WTC11 (cell line): ENCODE measurements around the gene RNF126. TPM values are rescaled to one million over a fixed set of nuclear protein-coding genes. Genes with fewer than 3 reads are reported as not detected.

Source experiments
- ATAC-seq: fragments of 200-7000 bp; cut with Tn5 transposase; 2 replicates; pipeline ENCODE4 v1.10.0; 2021; ENCODE audit warnings: mild to moderate bottlenecking, moderate library complexity
- CTCF ChIA-PET: fragments of 300-600 bp; sonication (Branson Sonifier 250); formaldehyde crosslinking; loops from one replicate; lab custom pipeline; 2021; ENCODE audit warnings: antibody characterized with exemption; lab: Charles Lee
- POLR2A ChIA-PET: fragments of 350-600 bp; sonication (Branson Sonifier 250); formaldehyde crosslinking; loops from one replicate; lab custom pipeline; 2021; ENCODE audit warnings: antibody characterized with exemption; lab: Charles Lee
- DNase-seq: peaks from one replicate; pipeline ENCODE4 v3.0.0; 2021; ENCODE audit warnings: low spot score
- H3K27ac Mint-ChIP-seq: 2 replicates; pipeline ENCODE4 v1.8.0; 2021; ENCODE audit warnings: mixed read lengths
- H3K27me3 Mint-ChIP-seq: 2 replicates; pipeline ENCODE4 v1.8.0; 2021; ENCODE audit warnings: low read depth, mild to moderate bottlenecking, moderate library complexity, mixed read lengths
- H3K36me3 Mint-ChIP-seq: 2 replicates; pipeline ENCODE4 v1.8.0; 2021; ENCODE audit warnings: mixed read lengths
- H3K4me1 Mint-ChIP-seq: 2 replicates; pipeline ENCODE4 v1.8.0; 2022; ENCODE audit warnings: mixed read lengths
- H3K4me3 Mint-ChIP-seq: 2 replicates; pipeline ENCODE4 v1.8.0; 2021; ENCODE audit warnings: mild to moderate bottlenecking, moderate library complexity, mixed read lengths
- H3K9me3 Mint-ChIP-seq: 2 replicates; pipeline ENCODE4 v1.8.0; 2021; ENCODE audit warnings: mixed read lengths
- CBFB ChIP-seq: sonication (generic); formaldehyde crosslinking; IDR thresholded peaks from 2 replicates; pipeline ENCODE4 v1.8.1; 2022; ENCODE audit warnings: mild to moderate bottlenecking, low read depth, missing genetic modification reagents
- ESRRA ChIP-seq: sonication (generic); formaldehyde crosslinking; IDR thresholded peaks from 2 replicates; pipeline ENCODE4 v1.8.1; 2022; ENCODE audit warnings: mild to moderate bottlenecking, missing genetic modification reagents, borderline replicate concordance
- FOXK1 ChIP-seq: sonication (generic); formaldehyde crosslinking; IDR thresholded peaks from 2 replicates; pipeline ENCODE4 v1.8.0; 2022; ENCODE audit warnings: mild to moderate bottlenecking, moderate library complexity, missing genetic modification reagents
- GRHL2 ChIP-seq: fragments of 250-450 bp; sonication (Bioruptor Pico); IDR thresholded peaks from 2 replicates; pipeline ENCODE4 v1.8.0; 2022; ENCODE audit warnings: mild to moderate bottlenecking, moderate library complexity; ENCODE audit not compliant: insufficient replicate concordance, severe bottlenecking
- IRF2 ChIP-seq: sonication (generic); formaldehyde crosslinking; IDR thresholded peaks from 2 replicates; pipeline ENCODE4 v1.8.0; 2022; ENCODE audit warnings: low read depth, missing genetic modification reagents, borderline replicate concordance
- JUN ChIP-seq: sonication (generic); formaldehyde crosslinking; IDR thresholded peaks from 2 replicates; pipeline ENCODE4 v1.8.0; 2023; ENCODE audit warnings: mild to moderate bottlenecking, missing genetic modification reagents
- MLX ChIP-seq: sonication (generic); formaldehyde crosslinking; IDR thresholded peaks from 2 replicates; pipeline ENCODE4 v1.8.1; 2023; ENCODE audit warnings: mild to moderate bottlenecking, missing genetic modification reagents, moderate library complexity
- NFE2L1 ChIP-seq: sonication (generic); formaldehyde crosslinking; IDR thresholded peaks from 2 replicates; pipeline ENCODE4 v1.8.1; 2023; ENCODE audit warnings: missing genetic modification reagents
- NFYB ChIP-seq: sonication (generic); formaldehyde crosslinking; conservative IDR thresholded peaks from 2 replicates; pipeline ENCODE4 v1.8.0; 2022; ENCODE audit warnings: low read depth, missing genetic modification reagents
- NR1H2 ChIP-seq: sonication (generic); formaldehyde crosslinking; IDR thresholded peaks from 2 replicates; pipeline ENCODE4 v1.9.0; 2021; ENCODE audit warnings: mild to moderate bottlenecking, moderate library complexity, missing genetic modification reagents
- NR2C2 ChIP-seq: sonication (generic); formaldehyde crosslinking; IDR thresholded peaks from 2 replicates; pipeline ENCODE4 v1.8.0; 2022; ENCODE audit warnings: mild to moderate bottlenecking, missing genetic modification reagents
- PRRX2 ChIP-seq: fragments of 250-450 bp; sonication (Bioruptor Pico); IDR thresholded peaks from 2 replicates; pipeline ENCODE4 v1.8.0; 2021; ENCODE audit warnings: mild to moderate bottlenecking
- SMAD4 ChIP-seq: sonication (generic); formaldehyde crosslinking; IDR thresholded peaks from 2 replicates; pipeline ENCODE4 v1.8.0; 2022; ENCODE audit warnings: mild to moderate bottlenecking, missing genetic modification reagents
- TCF7 ChIP-seq: sonication (generic); formaldehyde crosslinking; IDR thresholded peaks from 2 replicates; pipeline ENCODE4 v1.8.0; 2022; ENCODE audit warnings: mild to moderate bottlenecking, low read depth, missing genetic modification reagents, moderate library complexity
- TP53 ChIP-seq: sonication (generic); formaldehyde crosslinking; IDR thresholded peaks from 2 replicates; pipeline ENCODE4 v1.8.1; 2023; ENCODE audit warnings: mild to moderate bottlenecking, missing genetic modification reagents
- USF2 ChIP-seq: sonication (generic); formaldehyde crosslinking; IDR thresholded peaks from 2 replicates; pipeline ENCODE4 v1.8.1; 2023; ENCODE audit warnings: mild to moderate bottlenecking, missing genetic modification reagents, moderate library complexity
- ZNF138 ChIP-seq: sonication (generic); formaldehyde crosslinking; conservative IDR thresholded peaks from 2 replicates; pipeline ENCODE4 v1.8.1; 2022; ENCODE audit warnings: mild to moderate bottlenecking, moderate library complexity, missing genetic modification reagents
- ZNF232 ChIP-seq: sonication (generic); formaldehyde crosslinking; IDR thresholded peaks from 2 replicates; pipeline ENCODE4 v1.8.0; 2022; ENCODE audit warnings: mild to moderate bottlenecking, missing genetic modification reagents
- ZNF281 ChIP-seq: sonication (generic); formaldehyde crosslinking; IDR thresholded peaks from 2 replicates; pipeline ENCODE4 v1.8.0; 2023; ENCODE audit warnings: mild to moderate bottlenecking, missing genetic modification reagents
- ZNF512 ChIP-seq: sonication (generic); formaldehyde crosslinking; IDR thresholded peaks from 2 replicates; pipeline ENCODE4 v1.8.1; 2022; ENCODE audit warnings: missing genetic modification reagents, borderline replicate concordance
- total RNA-seq: library from RNA; stranded (reverse); gene quantifications from 3 replicates; pipeline ENCODE4 v1.2.3, GENCODE V29; 2021
- TF ChIP-seq, protein P1 (sequence below): fragments of 250-450 bp; sonication (Bioruptor Pico); conservative IDR thresholded peaks from 2 replicates; pipeline ENCODE4 v1.9.0; 2021; ENCODE audit warnings: mild to moderate bottlenecking
- TF ChIP-seq, protein P2 (sequence below): sonication (generic); formaldehyde crosslinking; IDR thresholded peaks from 2 replicates; pipeline ENCODE4 v1.8.0; 2022; ENCODE audit warnings: mild to moderate bottlenecking, missing genetic modification reagents
- TF ChIP-seq, protein P3 (sequence below): sonication (generic); formaldehyde crosslinking; IDR thresholded peaks from 2 replicates; pipeline ENCODE4 v1.8.1; 2023; ENCODE audit warnings: mild to moderate bottlenecking, missing genetic modification reagents
- TF ChIP-seq, protein P4 (sequence below): fragments of 250-450 bp; sonication (Bioruptor Pico); IDR thresholded peaks from 2 replicates; pipeline ENCODE4 v1.9.0; 2021; ENCODE audit warnings: moderate library complexity, mild to moderate bottlenecking, inconsistent platforms, borderline replicate concordance

RNF126 gene
- total RNA-seq, 1 experiment from 2014 or later, result 84.4 TPM

- ChIA-PET CTCF (no interaction called here), POLR2A (no interaction called here)
- ATAC-seq (peak; percentile 21; the same call in 1 of the 2 replicates), DNase-seq (no peak)
- H3K9me3 Mint-ChIP-seq, result no peaks in the 10 kb centered on the region
- no peaks in the 10 kb centered on the region for H3K27me3 Mint-ChIP-seq
- no peak overlapping the region for H3K4me3 Mint-ChIP-seq
- TF ChIP-seq ESRRA, result no peak
- TF ChIP-seq NFYB (CRISPR knock-in tag), result no peak
- no peak for TF ChIP-seq USF2 (CRISPR knock-in tag)
- no peak for TF ChIP-seq GRHL2 (CRISPR knock-in tag)
- TF ChIP-seq IRF2 (CRISPR knock-in tag), result no peak
- TF ChIP-seq, protein P1, sequence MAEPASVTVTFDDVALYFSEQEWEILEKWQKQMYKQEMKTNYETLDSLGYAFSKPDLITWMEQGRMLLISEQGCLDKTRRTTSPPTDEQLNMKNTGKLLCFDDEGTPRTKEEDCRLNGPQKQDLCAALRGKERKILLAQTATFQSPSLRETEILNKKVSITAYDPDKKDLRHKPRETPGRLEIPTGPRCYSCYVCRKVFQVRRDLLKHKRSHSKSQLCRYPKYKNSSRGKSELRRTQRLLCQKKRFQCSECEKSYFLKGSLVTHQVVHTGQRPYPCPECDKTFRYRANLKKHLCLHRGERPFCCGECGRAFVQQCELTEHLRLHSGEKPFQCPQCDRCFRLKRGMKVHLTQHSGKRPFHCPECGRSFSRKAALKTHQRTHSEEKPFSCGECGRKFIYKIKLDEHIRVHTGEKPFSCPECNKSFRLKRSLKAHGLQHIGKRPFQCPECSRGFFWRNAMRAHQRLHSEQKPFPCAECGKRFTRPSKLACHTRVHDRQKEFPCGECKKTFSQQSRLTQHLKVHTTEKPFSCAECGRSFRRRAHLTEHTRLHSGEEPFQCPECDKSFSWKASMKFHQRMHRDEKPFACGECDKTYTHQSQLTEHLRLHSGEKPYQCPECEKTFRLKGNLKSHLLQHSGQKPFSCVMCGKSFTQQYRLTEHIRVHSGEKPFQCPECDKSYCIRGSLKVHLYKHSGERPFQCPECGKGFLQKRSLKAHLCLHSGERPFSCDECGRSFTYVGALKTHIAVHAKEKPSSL (CRISPR knock-in tag), result no peak
- no peak for TF ChIP-seq TCF7 (CRISPR knock-in tag)
- TF ChIP-seq, protein P2, sequence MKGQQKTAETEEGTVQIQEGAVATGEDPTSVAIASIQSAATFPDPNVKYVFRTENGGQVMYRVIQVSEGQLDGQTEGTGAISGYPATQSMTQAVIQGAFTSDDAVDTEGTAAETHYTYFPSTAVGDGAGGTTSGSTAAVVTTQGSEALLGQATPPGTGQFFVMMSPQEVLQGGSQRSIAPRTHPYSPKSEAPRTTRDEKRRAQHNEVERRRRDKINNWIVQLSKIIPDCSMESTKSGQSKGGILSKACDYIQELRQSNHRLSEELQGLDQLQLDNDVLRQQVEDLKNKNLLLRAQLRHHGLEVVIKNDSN, result no peak
- no peak for TF ChIP-seq NR1H2
- TF ChIP-seq ZNF232 (CRISPR knock-in tag), result no peak
- TF ChIP-seq, protein P3, sequence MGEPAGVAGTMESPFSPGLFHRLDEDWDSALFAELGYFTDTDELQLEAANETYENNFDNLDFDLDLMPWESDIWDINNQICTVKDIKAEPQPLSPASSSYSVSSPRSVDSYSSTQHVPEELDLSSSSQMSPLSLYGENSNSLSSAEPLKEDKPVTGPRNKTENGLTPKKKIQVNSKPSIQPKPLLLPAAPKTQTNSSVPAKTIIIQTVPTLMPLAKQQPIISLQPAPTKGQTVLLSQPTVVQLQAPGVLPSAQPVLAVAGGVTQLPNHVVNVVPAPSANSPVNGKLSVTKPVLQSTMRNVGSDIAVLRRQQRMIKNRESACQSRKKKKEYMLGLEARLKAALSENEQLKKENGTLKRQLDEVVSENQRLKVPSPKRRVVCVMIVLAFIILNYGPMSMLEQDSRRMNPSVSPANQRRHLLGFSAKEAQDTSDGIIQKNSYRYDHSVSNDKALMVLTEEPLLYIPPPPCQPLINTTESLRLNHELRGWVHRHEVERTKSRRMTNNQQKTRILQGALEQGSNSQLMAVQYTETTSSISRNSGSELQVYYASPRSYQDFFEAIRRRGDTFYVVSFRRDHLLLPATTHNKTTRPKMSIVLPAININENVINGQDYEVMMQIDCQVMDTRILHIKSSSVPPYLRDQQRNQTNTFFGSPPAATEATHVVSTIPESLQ (CRISPR knock-in tag), result no peak
- no peak for TF ChIP-seq SMAD4
- H3K36me3 Mint-ChIP-seq, result peaks cover 24% of the 10 kb centered on the region
- H3K4me1 Mint-ChIP-seq, result no peaks in the 10 kb centered on the region; the same call in 1 of the 2 replicates
- no peak overlapping the region; the same call in 1 of the 2 replicates for H3K27ac Mint-ChIP-seq
Observed at GRCh38 chr19:623974-624373, 39.0 kb downstream of the RNF126 start.

DNA sequence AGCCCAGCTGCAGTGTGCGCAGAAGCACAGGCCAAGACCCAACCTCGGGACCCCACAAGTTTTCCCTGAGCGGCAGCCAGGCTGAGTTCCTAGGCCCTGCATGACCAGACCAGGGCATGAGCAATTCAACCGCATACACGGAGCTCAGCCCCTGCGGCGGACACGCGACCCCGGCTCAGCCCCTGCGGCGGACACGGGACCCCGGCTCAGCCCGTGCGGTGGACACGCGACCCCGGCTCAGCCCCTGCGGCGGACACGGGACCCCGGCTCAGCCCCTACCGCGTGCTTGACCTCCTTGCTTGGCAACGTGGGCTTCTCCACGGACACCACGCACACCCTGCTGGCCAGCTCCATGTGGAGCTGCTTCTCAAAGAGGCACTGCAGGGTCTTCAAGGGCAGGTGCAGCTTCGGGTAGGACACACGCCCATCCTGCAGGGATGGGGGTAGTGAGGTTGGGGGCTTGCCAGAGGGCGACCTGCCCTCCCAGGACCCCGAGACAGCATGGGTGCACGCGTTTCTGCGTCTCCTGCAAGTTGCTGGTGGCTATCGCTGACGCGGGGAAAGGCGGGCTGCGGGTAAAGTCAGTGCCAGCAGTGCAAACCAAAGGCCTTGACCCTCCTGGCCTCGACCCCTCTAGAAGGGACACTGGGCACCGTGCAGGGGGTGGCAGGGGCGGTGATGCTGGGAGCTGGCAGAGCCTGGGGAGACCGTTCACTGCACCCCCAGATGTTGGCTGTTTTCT is 39.7 kb downstream of the RNF126 start:
- no peak overlapping the region for H3K27ac Mint-ChIP-seq
- H3K36me3 Mint-ChIP-seq, result peaks cover 23% of the 10 kb centered on the region
- DNase-seq (no peak), ATAC-seq (no peak)
- H3K4me1 Mint-ChIP-seq, result no peaks in the 10 kb centered on the region; the same call in 1 of the 2 replicates
- H3K4me3 Mint-ChIP-seq, result no peak overlapping the region
- no peaks in the 10 kb centered on the region for H3K9me3 Mint-ChIP-seq
- CTCF ChIA-PET, result no interaction called here
- TF ChIP-seq ZNF281 (CRISPR knock-in tag), result no peak
- no peak for TF ChIP-seq ZNF138
- TF ChIP-seq NR2C2 (CRISPR knock-in tag), result no peak
- no peak for TF ChIP-seq PRRX2
- TF ChIP-seq FOXK1 (CRISPR knock-in tag), result no peak
- no peak for TF ChIP-seq TP53
- no peak for TF ChIP-seq JUN
- TF ChIP-seq ZNF512 (CRISPR knock-in tag), result no peak
- TF ChIP-seq NFE2L1 (CRISPR knock-in tag), result no peak
- TF ChIP-seq CBFB (CRISPR knock-in tag), result no peak
- no peak for TF ChIP-seq GRHL2 (CRISPR knock-in tag)
- no peak for TF ChIP-seq MLX (CRISPR knock-in tag)
- TF ChIP-seq, protein P4, sequence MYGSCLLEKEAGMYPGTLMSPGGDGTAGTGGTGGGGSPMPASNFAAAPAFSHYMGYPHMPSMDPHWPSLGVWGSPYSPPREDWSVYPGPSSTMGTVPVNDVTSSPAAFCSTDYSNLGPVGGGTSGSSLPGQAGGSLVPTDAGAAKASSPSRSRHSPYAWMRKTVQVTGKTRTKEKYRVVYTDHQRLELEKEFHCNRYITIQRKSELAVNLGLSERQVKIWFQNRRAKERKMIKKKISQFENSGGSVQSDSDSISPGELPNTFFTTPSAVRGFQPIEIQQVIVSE (CRISPR knock-in tag), result no peak
- TF ChIP-seq, all 79 proteins: peak for 0
- no peaks in the 10 kb centered on the region for H3K27me3 Mint-ChIP-seq
- POLR2A ChIA-PET, result no interaction called here
